Stimulated activated CD8-positive, alpha-beta memory T cell treated with anti-CD3 and anti-CD28 coated beads, Interleukin-12 subunit alpha, Interleukin-12 subunit beta, amount 100 ng/mL, for 1 hour (primary cell): ENCODE measurements around the gene MTA1.

Experiments used
- DNase-seq: peaks from one replicate; pipeline ENCODE4 v3.0.0-alpha.2; 2020; ENCODE audit warnings: low read depth

MTA1 gene

DNA sequence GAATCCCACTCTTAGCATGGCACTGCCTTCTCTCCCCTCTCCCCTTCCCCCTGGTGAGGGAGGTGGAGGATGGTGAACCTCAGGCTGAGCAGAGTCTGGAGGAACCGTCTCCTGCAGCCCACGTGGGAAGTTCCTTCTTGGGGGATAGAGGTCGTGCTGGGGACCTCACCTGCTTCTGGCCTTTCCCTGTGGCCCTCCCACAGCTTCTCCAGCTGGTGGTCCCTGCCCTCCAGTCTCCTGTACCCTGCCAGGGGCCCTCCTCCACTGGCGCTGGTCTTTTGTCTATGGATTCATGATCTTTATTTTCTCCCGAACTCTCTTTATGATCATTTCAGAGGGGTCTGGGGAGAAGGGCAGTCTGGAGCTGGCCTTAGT is 9.0 kb upstream of the MTA1 start:
- DNase-seq: no peak

DNA sequence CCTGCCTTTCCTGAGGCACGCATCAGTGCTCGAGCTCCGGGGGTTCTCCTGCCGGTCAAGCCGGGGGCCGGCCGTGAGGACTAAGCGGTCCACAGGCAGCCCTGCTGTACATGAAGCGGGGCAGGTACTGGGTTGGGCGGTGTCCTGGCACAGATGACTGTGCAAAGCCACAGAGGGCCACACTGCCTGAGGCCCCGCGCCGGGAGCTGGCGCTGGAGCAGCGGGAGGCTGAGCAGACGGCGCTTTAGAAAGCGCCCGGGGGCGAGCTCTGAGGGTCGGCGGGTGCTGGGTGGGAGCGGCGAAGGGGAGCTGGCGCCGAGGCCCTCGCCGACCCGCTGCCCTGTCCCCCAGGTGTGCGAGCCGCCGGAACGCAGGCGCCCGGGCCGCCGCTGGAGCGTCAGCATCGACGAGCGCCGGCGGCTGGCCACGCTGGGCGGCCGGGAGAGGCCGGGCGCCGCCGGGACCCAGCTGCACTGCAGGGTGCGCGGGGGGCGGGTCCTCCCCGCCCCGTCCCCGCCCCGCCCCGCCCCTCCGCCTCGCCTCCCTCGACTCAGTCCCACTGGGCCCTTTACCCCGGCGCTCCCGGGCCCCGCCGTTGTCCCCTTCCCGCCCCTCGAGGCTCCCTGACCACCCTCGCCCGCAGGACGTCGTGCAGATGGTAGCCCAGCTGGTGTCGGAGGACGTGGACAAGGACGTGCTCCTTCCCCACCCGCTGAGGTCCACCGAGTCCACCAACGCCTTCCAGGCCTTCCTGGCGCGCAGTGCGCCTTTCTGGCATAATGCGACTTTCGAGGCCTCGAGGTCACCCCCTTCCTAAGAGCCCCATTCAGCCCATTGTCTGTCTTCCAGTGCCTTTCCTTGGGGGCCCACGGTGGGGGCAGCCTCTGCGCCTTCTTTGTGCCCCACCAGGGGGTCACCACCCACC is 8.3 kb upstream of the MTA1 start:
- no peak for DNase-seq

DNA sequence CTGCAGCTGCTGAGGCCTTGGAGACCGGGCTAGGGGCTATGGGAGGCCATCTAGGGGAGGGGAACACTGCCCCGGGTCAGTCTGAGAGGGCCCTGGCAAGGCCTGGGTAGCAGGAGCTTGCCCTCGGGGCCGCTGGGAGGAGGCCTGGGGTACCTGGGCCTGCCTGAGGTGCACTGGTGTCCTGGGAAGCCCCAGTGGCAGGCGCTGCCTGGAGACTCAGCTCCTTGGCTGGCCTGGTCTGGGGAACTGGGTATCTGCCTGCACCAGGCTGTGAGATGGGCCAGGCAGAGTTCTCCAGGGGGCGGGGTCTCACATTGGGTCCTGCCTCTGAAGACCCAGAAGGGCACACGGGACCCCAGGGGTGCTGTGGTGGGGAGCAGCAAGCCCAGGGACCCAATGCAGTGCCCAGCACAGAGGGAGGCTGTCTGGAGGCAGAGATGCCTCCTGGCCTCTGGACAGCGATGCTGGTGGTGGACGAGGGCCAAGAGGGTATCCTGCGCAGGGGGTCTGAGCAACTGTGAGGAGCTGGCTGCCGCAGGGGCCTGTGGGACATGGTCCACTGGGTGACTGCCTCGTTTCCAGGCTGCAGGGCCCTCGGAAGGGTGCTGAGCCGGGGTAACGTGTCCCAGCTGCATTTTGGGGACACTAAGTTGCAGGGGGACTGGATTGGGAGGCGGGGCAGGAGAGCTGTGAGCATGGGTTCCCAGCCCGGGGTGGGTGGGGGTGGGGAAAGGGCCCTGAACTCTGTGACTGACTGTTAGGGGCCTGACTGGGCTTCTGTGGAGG is 7.4 kb upstream of the MTA1 start:
- no peak for DNase-seq

DNA sequence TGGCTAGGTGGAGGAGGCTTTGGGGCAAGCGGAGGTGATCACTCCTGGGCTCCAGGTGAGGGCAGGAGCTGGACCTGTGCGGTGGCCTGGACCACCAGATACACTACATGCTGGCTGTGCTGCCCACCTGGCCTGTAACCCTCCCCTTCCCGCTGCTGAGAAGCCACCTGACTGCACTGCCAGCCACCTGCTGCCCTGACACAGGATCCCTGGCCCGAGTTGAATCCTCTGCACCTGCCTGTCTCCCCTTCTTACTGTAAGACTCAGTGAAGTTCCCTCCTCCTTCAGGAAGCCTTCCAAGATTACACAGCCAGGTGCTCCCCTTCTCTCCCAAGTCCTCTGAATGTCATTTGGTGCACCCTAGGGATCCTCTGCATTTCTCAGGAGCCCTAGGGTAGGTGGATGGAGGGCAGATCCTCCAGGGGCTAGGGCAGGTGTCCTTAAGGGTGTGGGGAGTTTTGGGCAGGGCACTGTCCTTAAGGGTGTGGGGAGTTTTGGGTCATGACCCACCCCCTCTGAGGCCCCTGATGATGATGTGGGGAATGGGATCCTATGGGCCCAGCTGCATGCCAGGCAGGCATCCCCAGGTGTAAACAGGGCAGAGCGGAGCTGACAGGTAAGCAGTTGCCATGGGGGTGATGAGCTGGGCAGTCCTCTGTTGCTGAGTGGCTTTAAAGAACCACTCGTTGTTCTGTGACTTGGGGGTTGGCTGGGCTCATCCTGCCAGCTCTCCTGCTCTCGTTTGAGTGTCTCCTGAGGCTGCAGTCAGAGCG is 6.7 kb upstream of the MTA1 start:
- DNase-seq: no peak

DNA sequence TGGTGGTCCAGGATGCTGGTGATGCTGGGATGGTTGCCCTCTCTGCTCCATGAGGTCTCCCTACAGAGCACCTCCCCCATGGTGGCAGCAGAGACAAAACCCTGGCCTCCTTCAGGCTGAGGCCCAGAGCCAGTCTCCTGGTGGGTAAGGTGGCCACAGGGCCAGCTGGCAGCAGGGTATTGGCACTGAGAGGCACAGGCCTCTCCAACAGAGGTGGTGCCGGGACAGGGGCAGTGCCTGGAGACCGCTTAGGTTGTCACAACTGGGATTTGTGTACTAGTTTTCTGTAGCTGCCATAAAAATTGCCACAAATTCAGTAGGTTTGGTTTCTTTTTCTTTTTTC is 6.1 kb upstream of the MTA1 start:
- no peak for DNase-seq

DNA sequence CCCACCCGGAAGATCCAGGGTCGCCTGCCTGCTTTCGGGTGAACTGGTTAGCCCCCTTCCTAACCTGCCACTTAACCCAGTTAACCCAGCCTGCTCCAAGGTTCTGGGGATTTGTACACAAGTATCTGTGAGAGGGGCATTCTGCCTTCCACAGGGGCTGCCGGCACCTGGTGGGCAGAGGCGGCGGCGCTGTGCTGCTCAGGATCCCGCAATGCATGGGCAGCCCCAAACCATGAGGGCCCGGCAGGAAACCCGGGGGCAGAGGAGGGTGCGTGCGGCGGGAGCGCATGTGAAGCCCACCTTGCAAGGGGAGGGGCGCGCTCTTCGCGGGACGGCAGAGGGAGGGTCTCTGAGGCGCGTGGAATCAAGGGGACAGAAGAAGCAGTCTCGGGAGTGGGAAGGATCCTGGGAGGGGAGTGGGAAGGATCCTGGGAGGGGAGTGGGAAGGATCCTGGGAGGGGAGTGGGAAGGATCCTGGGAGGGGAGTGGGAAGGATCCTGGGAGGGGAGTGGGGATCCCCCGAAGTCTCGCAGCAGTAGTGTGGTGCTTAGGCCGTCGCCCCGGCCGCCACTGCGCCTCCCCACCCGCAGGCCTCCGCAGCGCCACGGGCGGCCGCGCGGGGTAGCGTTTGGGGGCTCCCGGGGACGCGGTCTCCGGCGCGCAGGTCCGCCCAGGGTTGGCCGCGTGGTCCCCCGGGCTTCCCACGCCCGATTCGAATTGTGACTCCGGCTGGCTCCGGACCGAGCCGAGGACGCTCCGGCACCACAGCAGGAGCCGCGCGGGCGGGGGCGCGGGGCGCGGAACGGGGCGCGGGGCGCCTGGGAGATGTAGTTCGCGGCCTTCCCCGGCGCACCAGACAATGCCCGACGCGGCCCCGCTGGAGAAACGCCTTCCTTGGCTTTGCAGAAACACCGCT is 4.9 kb upstream of the MTA1 start:
- peak; percentile 15 for DNase-seq

DNA sequence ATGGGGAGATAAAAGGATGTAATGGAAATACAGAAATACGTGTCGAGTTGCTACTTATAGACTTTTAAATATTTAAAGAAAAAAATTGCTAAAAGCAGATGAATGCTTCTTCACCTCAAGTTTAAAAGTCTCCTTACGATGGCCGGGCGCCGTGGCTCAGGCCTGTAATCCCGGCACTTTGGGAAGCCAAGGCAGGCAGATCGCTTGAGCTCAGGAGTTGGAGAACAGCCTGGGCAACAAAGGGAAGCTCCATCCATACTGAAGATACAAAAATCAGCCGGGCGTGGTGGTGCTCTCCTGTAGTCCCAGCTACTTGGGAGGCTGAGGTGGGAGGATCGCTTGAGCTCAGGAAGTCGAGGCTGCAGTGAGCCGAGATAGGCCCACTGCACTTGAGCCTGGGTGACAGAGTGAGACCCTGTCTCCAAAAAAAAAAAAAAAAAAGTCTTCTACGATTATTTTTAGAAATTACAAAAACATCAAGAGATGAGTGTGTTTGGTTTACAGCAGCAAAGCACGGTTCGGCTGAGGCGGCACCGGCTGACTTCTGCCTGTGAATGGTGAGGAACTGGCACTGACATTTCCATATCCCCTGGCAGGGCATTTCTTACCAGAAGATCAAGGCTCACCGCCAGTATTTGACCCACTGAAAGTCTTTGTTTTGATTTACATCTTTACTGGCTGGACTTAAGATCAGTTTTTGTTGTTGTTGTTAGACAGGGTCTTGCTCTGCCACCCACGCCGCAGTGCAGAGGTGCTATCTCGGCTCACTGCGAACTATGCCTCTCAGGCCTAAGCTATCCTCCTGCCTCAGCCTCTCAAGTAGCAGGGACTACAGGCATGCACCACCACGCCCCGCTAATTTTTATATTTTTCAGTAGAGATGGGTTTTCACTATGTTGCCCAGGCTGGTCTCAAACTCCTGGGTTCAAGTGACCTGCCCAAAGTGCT is 3.9 kb upstream of the MTA1 start:
- no peak for DNase-seq

DNA sequence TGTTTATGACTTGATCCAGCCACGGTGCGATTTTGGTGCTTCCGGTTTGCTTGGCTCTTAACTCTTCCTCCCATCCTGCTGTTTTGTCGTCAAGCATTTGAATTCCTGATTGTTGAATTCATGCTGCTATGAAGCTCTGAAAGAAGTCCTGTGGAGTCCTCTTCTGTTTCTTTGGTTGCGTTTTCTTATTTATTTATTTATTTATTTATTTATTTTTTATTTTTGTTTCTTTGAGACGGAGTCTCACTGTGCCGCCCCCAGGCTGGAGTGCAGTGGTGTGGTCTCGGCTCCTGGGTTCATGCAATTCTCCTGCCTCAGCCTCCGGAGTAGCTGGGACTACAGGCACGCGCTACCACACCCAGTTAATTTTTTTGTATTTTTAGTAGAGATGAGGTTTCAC is 3.0 kb upstream of the MTA1 start:
- DNase-seq: no peak

DNA sequence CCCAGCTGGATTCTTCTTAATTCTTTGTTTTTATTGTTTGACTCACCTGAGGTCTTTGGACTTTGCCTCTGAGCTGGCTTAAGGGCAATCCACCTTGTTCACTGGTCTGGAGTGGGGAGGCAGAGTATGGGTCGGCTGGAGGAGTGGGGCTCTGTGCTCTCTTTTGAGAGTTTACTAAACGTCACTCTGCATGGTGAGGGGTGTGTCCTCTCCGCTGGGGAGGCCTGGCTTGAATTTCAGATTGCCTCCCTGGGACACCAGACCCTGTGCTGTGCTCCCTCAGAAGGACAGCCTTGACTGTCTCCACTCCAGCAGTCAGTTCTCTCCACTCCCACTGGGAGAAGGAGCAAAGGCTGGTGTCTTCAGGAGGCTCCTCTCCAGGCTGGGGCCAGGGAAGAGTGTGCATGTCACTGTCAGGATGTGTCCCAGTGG is 1.9 kb upstream of the MTA1 start:
- DNase-seq: no peak

DNA sequence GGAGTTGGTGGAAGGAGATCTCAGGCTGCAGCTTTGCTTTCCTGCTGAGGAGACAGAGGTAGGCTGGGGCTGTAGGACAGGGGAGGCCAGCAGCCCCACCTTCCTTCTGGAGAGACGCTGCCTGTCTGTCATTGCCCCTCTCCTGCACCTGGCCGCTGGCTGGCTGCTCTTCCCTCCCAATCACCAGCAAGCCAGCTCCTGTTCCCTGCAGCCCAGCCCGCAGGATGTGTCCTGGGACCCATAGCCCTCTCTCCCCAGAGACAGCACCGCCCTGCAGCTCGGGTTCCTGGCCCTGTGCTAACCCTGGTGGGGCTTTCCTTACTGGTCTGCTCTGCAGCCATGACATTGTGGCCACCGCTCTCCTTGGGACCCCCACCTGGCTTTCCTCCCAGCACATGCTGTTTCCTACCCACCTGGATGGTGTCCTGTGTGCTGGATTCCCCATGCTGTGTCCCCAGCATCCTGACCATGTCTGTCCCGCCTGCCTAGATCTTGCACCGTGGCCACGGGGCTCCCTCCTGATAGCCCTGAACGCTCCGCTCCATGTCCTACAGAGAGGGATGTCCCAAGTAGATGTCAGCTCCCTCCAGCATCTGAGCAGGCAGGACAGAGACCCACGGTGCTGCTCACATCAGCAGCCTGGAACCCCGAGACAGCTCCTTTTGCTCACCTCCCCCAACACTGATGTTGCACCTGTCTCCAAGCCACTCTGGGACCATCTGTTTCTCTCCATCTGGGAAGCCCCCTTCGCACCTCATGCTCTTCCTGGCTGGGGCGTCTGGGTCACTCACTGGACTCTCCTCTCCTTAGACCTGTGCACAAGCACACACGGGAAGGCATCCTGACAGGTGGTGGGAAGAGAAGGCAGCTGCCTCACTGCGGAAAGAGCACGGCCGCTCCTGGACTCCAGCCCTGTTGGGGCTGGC is 1.1 kb upstream of the MTA1 start:
- DNase-seq: no peak

DNA sequence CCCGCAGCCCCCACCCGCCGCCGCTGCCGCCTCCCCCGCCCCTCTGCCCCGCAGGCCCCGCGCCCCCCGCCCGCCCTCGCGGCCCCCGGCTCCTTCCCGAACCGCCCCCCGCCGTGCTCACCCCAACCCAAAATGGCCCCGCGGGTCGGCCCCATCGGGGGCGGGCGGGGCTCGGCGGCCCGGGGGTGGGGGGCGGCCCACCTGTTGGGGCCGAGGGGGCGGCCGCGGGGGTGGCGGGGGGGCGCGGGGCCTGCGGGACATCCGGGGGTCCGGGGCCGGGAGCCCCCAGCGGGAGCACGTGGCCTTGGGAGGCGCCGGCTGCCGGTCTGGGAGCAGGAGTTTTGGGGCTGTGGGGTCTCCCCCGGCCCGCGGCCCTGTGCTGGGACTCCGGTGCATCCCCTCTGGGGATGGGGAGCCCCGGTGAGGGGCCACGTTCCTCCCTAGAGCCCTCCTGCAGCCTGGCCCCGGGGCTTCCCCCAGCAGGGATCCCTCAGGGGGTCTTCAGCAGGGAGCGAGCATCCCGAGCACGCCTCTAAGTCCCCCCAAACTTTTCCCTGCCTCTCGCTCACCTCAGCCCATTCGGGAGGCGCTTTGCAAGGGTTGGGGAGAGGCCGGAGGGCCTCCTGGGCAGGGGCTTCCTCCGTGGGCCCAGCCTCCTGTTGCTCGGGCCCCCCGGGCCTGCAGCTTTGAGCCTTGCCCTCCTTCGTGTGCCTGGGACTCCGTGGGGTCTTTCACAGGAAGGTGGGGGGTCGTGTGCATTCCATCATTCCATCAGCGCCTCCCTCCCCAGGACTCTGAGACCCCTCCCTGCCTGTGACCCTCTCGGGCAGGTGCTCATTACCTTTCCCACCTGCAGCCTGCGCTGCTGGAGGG is 710 bp downstream of the MTA1 start:
- DNase-seq: no peak

DNA sequence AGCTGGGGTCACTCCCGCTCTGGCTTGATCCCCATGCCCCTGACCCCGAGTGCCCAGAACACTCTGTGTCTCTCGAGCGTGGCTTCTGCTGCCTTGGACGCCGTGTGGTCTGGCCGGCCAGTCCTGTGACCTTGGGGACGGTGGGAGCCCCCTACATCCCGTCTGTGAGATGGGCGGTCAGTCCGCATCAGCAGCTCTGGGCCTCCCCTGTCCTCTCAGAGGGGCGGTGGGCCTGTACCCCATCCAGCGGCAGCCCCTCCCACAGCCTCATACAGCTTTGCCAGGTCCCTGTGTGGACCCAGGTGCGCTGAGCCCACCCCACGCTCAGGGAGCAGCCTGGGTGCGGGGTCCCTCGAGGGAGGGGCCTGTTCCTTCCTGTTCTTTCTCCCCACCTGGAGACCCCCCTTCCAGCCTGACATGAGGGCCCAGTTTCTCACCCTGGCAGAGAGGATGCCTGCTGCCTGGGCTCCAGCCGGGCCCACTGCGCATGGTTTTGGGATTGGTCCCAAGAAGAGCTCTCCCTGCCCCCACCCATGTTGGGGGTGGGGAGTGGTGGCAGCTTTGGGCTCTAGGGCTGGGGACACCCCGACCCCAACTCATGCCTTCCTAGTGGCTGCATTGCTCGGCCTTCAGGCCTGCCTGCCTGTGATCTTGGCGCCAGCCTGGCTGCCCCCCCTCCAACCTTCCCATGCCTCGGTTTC is 1.5 kb downstream of the MTA1 start:
- no peak for DNase-seq

DNA sequence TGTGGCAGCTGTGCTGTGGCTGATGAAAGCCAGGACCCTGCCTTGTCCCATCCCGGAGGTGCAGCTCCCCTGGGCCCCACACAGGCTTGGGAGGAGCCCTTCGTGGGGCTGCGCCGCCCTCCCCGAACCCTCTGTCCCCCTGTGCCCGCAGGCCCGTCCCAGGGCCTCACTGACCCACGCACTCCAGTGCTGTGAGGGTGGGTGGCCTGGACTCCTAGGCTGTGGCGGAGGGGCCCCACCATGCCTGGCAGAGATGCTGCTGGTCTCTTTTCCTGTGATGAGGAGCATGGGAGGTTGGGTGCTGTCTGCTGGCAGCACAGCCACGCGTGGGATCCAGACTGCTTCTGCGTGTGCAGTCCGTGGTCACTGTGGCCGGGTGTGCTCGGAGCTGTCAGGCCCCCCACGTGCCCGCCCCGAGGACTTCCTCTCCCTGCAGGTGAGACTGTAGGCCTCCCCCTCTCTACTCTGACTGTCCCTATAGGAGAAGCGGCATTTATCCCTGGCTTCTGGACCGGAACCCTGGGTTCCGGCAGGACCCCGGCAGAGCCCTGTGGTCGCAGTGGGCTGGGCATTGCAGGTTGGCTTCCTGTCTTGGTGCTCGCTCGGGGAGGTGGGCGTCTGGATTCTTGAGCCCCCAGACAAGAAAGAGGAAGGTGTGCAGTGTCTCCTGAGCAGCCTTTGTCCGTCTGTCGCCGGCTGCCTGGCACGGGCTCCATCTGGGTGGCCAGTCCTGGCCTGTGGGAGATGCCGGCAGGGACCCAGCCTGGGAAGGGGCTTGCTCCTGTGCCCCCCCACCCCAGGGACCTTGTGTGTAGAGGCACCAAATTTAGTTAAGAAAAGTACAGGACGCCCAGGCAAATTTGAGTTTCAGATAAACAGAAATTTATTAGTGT is 2.3 kb downstream of the MTA1 start:
- no peak for DNase-seq

DNA sequence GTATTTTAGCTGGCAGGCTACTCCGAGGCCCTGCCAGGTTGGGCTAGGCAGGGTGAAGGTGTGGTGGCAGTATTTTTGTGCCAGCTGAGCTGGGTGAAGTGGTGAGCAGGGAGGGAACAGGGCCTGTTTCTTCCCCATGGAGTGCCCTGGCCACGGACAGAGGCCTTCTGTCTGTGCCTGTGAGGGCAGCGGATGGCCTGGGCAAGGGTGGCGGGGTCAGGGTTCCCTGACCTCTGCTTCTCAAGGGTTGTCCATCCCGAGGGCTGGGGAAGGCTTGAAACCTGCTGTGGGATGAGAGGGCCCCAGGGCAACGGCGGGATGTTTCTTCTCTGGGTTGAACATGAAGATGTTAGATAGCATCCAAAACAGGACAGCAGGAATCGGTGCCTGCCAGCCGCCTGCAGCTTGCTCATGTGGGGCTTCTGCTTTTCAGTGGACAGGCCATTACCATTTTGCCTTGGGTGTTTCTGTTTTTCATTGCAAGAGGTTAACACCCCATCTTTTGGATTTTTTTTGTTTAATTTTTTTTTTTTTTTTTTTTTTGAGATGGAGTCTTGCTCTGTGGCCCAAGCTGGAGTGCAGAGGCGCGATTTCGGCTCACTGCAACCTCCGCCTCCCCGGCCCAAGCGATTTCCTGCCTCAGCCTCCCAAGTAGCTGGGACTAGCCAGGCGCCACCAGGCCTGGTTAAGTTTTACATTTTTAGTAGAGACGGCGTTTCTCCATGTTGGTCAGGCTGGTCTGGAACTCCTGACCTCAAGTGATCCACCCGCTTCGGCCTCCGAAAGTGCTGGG is 3.3 kb downstream of the MTA1 start:
- no peak for DNase-seq

DNA sequence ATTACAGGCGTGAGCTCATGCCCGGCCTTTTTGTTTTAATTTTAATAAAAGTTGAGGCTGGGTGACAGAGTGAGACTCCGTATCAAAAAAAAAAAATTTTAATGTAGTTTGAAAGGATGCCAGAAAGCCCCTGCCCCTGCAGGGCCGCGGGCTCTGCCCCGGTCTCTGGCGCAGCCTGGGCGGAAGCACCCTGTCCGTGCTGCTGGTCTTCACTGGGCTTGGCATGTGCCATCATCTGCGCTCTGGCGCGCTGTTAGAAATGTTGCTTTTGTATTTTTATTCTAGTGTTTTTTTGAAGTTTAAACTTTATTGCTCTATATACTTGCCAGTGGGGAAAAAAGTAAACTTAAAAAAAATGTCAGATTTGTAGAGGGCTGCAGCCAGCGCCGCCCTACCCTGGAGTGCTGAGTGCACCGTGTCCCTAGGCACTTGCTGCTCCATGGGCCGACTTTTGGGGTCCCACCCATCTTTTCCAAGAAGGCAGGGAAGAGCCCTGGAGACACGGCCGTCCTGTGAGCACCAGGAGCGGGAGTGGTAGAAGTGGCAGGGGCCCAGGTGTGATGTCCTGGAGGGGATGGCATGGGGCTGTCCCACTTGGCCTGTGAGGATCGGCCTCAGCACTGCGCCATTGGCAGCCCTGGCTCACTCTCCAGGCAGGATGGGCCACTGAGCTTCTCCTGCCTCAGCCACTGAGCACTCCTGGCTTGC is 4.0 kb downstream of the MTA1 start:
- no peak for DNase-seq
